Endothelial cell of umbilical vein (primary cell): ENCODE results near the gene NMU. TPM values are rescaled to one million over a fixed set of nuclear protein-coding genes. Genes with fewer than 3 reads are reported as not detected.
A peak's percentile ranks its signal among the peaks of the same experiment; 100 is the strongest.

Experiments
- BruUV-seq: library from RNA; stranded (reverse); fragments of 400-500 nt; replicated peaks from 2 replicates; lab custom pipeline; 2021; lab: Mats Ljungman, UMichigan
- CTCF ChIA-PET: fragments of 300-600, 350-600 bp; sonication (Branson Sonifier 250); formaldehyde crosslinking; loops from one replicate; lab custom pipeline; 2021; ENCODE audit warnings: antibody characterized with exemption, inconsistent platforms; lab: Charles Lee
- POLR2A ChIA-PET: fragments of 300-600, 350-600 bp; sonication (Branson Sonifier 250); formaldehyde crosslinking; loops from one replicate; lab custom pipeline; 2021; ENCODE audit warnings: antibody characterized with exemption, inconsistent platforms; lab: Charles Lee
- DNase-seq: peaks from one replicate; pipeline ENCODE4 v3.0.0-alpha.2; 2011; ENCODE audit warnings: low read depth, low spot score
- FAIRE-seq: peaks from 2 replicates; lab custom pipeline; 2011; peaks lifted over from hg19 to GRCh38; lab: Jason Lieb, UNC
- H2AFZ ChIP-seq: 2 replicates; pipeline ENCODE4 v1.6.0; 2012; ENCODE audit warnings: low read depth, low read length, control low read depth, inconsistent platforms
- H3K27ac ChIP-seq: 2 replicates; pipeline ENCODE4 v1.5.1; 2011; ENCODE audit warnings: low read depth, mild to moderate bottlenecking, control low read depth, low read length, moderate library complexity; ENCODE audit not compliant: insufficient read depth
- H3K27me3 ChIP-seq, 2 experiments: 2 replicates each; pipeline versions ENCODE4 v1.6.0 to v1.6.1; 2011; ENCODE audit warnings: low read length in 2 of 2, mixed read lengths in 1 of 2; ENCODE audit not compliant: control insufficient read depth in 2 of 2, insufficient read depth in 2 of 2
- H3K36me3 ChIP-seq, 2 experiments: 2 replicates in 1 of 2; 3 replicates in 1 of 2; pipeline ENCODE4 v1.5.1; 2011; ENCODE audit warnings: low read length in 2 of 2, mild to moderate bottlenecking in 1 of 2, moderate library complexity in 1 of 2; ENCODE audit not compliant: control insufficient read depth in 2 of 2, insufficient read depth in 2 of 2; ENCODE audit errors: extremely low read depth in 1 of 2
- H3K4me1 ChIP-seq: 3 replicates; pipeline ENCODE4 v1.5.1; 2011; ENCODE audit warnings: mild to moderate bottlenecking, low read length; ENCODE audit not compliant: control insufficient read depth, insufficient read depth; ENCODE audit errors: extremely low read depth
- H3K4me2 ChIP-seq: 2 replicates; pipeline ENCODE4 v1.6.1; 2011; ENCODE audit warnings: low read length, control low read depth, mixed read lengths; ENCODE audit not compliant: insufficient read depth
- H3K4me3 ChIP-seq, 3 experiments: fragments of 200-600 bp in 1 of 3; sonication (generic), shearing (Covaris generic) in 1 of 3; replicated peaks in 1 of 3; 2 replicates each; pipeline ENCODE4 v1.5.1; 2011 to 2016; ENCODE audit warnings: control low read depth in 3 of 3, low read length in 3 of 3, mild to moderate bottlenecking in 2 of 3, inconsistent platforms in 1 of 3, low read depth in 1 of 3, moderate library complexity in 1 of 3; ENCODE audit not compliant: insufficient read depth in 1 of 3
- H3K79me2 ChIP-seq: 2 replicates; pipeline ENCODE4 v1.6.0; 2012; ENCODE audit warnings: low read length, inconsistent platforms; ENCODE audit not compliant: control insufficient read depth, insufficient read depth
- H3K9ac ChIP-seq: replicated peaks from 2 replicates; pipeline ENCODE3; 2011; ENCODE audit warnings: low read length, control low read depth; ENCODE audit not compliant: insufficient read depth; ENCODE audit errors: extremely low read depth
- H3K9me1 ChIP-seq: replicated peaks from 3 replicates; pipeline ENCODE4 v1.6.0; 2011; ENCODE audit warnings: mild to moderate bottlenecking, low read length; ENCODE audit not compliant: control insufficient read depth, insufficient read depth; ENCODE audit errors: extremely low read depth
- H3K9me3 ChIP-seq: replicated peaks from 2 replicates; pipeline ENCODE4 v1.5.1; 2012; ENCODE audit warnings: low read length, inconsistent platforms; ENCODE audit not compliant: control insufficient read depth, insufficient read depth
- H4K20me1 ChIP-seq: replicated peaks from 2 replicates; pipeline ENCODE3; 2011; ENCODE audit warnings: mild to moderate bottlenecking, low read length; ENCODE audit not compliant: control insufficient read depth, insufficient read depth; ENCODE audit errors: extremely low read depth
- CTCF ChIP-seq, 2 donors: IDR thresholded peaks; 1 replicate in 1 of 2; 2 replicates in 1 of 2; pipeline ENCODE4 v1.5.1; 2011; ENCODE audit warnings: low read length in 2 of 2, mild to moderate bottlenecking in 2 of 2, moderate library complexity in 2 of 2, control low read depth in 1 of 2, inconsistent platforms in 1 of 2, low read depth in 1 of 2; ENCODE audit not compliant: insufficient read depth in 1 of 2; ENCODE audit errors: extremely low read depth in 1 of 2
- EZH2 ChIP-seq: IDR thresholded peaks from 2 replicates; pipeline ENCODE4 v1.6.1; 2012; ENCODE audit warnings: borderline replicate concordance, low read depth, mild to moderate bottlenecking, moderate library complexity, low read length, inconsistent platforms; ENCODE audit not compliant: severe bottlenecking
- FOS ChIP-seq: IDR thresholded peaks from 2 replicates; pipeline ENCODE4 v1.6.1; 2011; ENCODE audit warnings: mild to moderate bottlenecking, low read length, moderate library complexity, borderline replicate concordance; ENCODE audit not compliant: insufficient read depth
- GATA2 ChIP-seq: IDR thresholded peaks from 2 replicates; pipeline ENCODE4 v1.7.0; 2011; ENCODE audit warnings: low read depth, mild to moderate bottlenecking, moderate library complexity, mixed read lengths, low read length; ENCODE audit not compliant: insufficient read length, insufficient read depth
- JUN ChIP-seq: IDR thresholded peaks from 2 replicates; pipeline ENCODE4 v1.6.1; 2011; ENCODE audit warnings: borderline replicate concordance, low read depth; ENCODE audit not compliant: insufficient read length, insufficient read depth
- MYC ChIP-seq: IDR thresholded peaks from one replicate; pipeline ENCODE4 v1.6.1; 2011; ENCODE audit warnings: mild to moderate bottlenecking, low read depth, low read length
- POLR2A ChIP-seq: IDR thresholded peaks from 2 replicates; pipeline ENCODE4 v1.6.1; 2012; ENCODE audit warnings: low read depth, mild to moderate bottlenecking, control low read depth, low read length
- POLR2AphosphoS5 ChIP-seq: IDR thresholded peaks from 2 replicates; pipeline ENCODE4 v1.6.1; 2012; ENCODE audit warnings: low read depth, mild to moderate bottlenecking, control low read depth, low read length, moderate library complexity; ENCODE audit not compliant: insufficient read depth
- dilution Hi-C: fragments of 300-500 bp; cut with MboI; formaldehyde crosslinking; loops from one replicate; pipeline ENCODE4 v1.15.0; 2019; ENCODE audit warnings: low sequenced_read_pairs; ENCODE audit not compliant: extremely low pct_ligation_motif_present
- intact Hi-C: fragments of 100-400 bp; cut with micrococcal nuclease; formaldehyde crosslinking; loops from one replicate; pipeline ENCODE4 v1.10.0; 2022
- polyA plus RNA-seq, 4 experiments: library from polyadenylated mRNA; depleted of rRNA in 3 of 4; stranded (reverse) in 3 of 4; unstranded in 1 of 4; fragments of >200 nt; gene quantifications; 2 replicates each; pipeline versions ENCODE4 v1.2.1 to v1.2.3, GENCODE V29; 2011 to 2012; ENCODE audit warnings: missing spikeins in 1 of 4
- total RNA-seq: library from RNA; stranded (reverse); gene quantifications from 2 replicates; pipeline ENCODE4 v1.2.3, GENCODE V29; 2021
- TF ChIP-seq, protein P1 (sequence below): IDR thresholded peaks from 2 replicates; pipeline ENCODE4 v1.6.1; 2011; ENCODE audit not compliant: insufficient read depth, insufficient read length

NMU gene
- total and polyA plus RNA-seq, 2 donors (not counting 3 experiments of a cell fraction or from before 2014, with no cell fraction given) = 1.4 to 3.7 TPM

- POLR2A ChIA-PET = interaction anchor here (0.6 to 0.8 kb wide), 3 partner anchors 188 to 468 kb away, joined by 3 read pairs; no protein-coding TSS in a partner anchor
These were observed 89.7 kb downstream of the NMU start for GRCh38 chr4:55546506-55546755.

More at GRCh38 chr4:55546506-55546755, 89.7 kb downstream of the NMU start:
- dilution Hi-C loops = no loop called here
- CTCF ChIA-PET = interaction anchor here (0.6 to 2.4 kb wide), 21 partner anchors 8 to 575 kb away, joined by 3 to 13 read pairs (median 5); partner anchors contain the start of gene SRD5A3
- Histone ChIP-seq H3K79me2 (peaks cover 30% of the 10 kb centered on the region), H3K4me2 (peak overlapping the region; percentile 76), H3K4me3 (peak overlapping the region; percentile 86 to 92 (median 88)), H4K20me1 (no peaks in the 10 kb centered on the region), H3K9me1 (no peaks in the 10 kb centered on the region), H3K27me3 (peaks cover 0 to 2% of the 10 kb centered on the region in 2 experiments), H2AFZ (peak overlapping the region; percentile 99), H3K36me3 (no peaks in the 10 kb centered on the region), H3K9me3 (no peaks in the 10 kb centered on the region), H3K27ac (peak overlapping the region; percentile 67), H3K9ac (peak overlapping the region; percentile 79), H3K4me1 (peaks cover 11% of the 10 kb centered on the region)
- BruUV-seq = no TSS peak
- TF ChIP-seq GATA2 (no peak), JUN (no peak), POLR2AphosphoS5 (no peak), FOS (no peak), EZH2 (no peak), MYC (no peak), CTCF (IDR thresholded peaks at IDR 0.05; ENCODE audit: extremely low read depth in 1 of 2, insufficient read depth in 1 of 2, low read depth in 1 of 2, low read length in 2 of 2) (no peak), POLR2A (no peak)
- TF ChIP-seq, protein P1, sequence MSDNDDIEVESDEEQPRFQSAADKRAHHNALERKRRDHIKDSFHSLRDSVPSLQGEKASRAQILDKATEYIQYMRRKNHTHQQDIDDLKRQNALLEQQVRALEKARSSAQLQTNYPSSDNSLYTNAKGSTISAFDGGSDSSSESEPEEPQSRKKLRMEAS = no peak
- intact Hi-C loops = loop anchor here (1.0 to 5.0 kb wide), 8 partner anchors 151 to 889 kb away; partner anchors contain the start of genes EXOC1, KIT, SRD5A3 and TMEM165
- DNase-seq (no peak), FAIRE-seq (no peak)
